Measurements from ENCODE around the gene DHCR24.

GRCh38 chr1:54851406-54851805 is 35.6 kb downstream of the DHCR24 start:
- TF ChIP-seq ZZZ3 (CRISPR knock-in tag; IDR thresholded peaks at IDR 0.05; ENCODE audit: borderline replicate concordance) (no peak), ZNF704 (CRISPR knock-in tag; IDR thresholded peaks at IDR 0.05; ENCODE audit: borderline replicate concordance) (no peak), ZNF562 (CRISPR knock-in tag; IDR thresholded peaks at IDR 0.05; ENCODE audit: borderline replicate concordance) (no peak), REST (IDR thresholded peaks at IDR 0.05; ENCODE audit: borderline replicate concordance in 1 of 2, low read depth in 1 of 2, low read length in 2 of 2) (no peak), ZFP91 (CRISPR knock-in tag; IDR thresholded peaks at IDR 0.05; ENCODE audit: borderline replicate concordance) (0 out of 2 replicates have a peak, but pooled peaks have one; percentile 22), CEBPB (IDR thresholded peaks at IDR 0.05; ENCODE audit: borderline replicate concordance, low read depth, low read length) (no peak), CTCF (CRISPR knock-in tag; IDR thresholded peaks at IDR 0.05) (no peak), CREB1 (IDR thresholded peaks at IDR 0.05) (no peak), CREB1 (CRISPR knock-in tag; IDR thresholded peaks at IDR 0.05) (no peak), KDM1A (CRISPR knock-in tag; IDR thresholded peaks at IDR 0.05) (no peak)

Measured in HepG2 (cell line).